Trophoblast cell (in vitro differentiated cells and primary cell): Measurements from ENCODE around the gene PHF1.
A peak's percentile ranks its signal among the peaks of the same experiment; 100 is the strongest.
"Not testable (repeated sequence)": the region's sequence is repeated elsewhere in the genome, so short reads cannot be mapped to it uniquely, and the experiment has no call there.

ENCODE experiments used
- DNase-seq, 2 donors: peaks; one replicate each; pipeline ENCODE4 v3.0.0-alpha.2; 2016
- H2AFZ ChIP-seq: 2 replicates; pipeline ENCODE4 v1.6.1; 2013; ENCODE audit warnings: low read length, moderate library complexity, mild to moderate bottlenecking; ENCODE audit not compliant: insufficient read depth, poor library complexity
- H2AK5ac ChIP-seq: 2 replicates; pipeline ENCODE4 v1.6.1; 2013; ENCODE audit warnings: mild to moderate bottlenecking, low read length
- H2BK120ac ChIP-seq: 2 replicates; pipeline ENCODE4 v1.6.1; 2013; ENCODE audit warnings: low read length, mild to moderate bottlenecking, moderate library complexity; ENCODE audit not compliant: insufficient read depth, poor library complexity
- H2BK12ac ChIP-seq: 2 replicates; pipeline ENCODE4 v1.6.1; 2013; ENCODE audit warnings: mild to moderate bottlenecking, low read length, moderate library complexity
- H2BK5ac ChIP-seq: 2 replicates; pipeline ENCODE4 v1.6.1; 2013; ENCODE audit warnings: low read length, low read depth, moderate library complexity, mild to moderate bottlenecking; ENCODE audit not compliant: poor library complexity
- H3K14ac ChIP-seq: 2 replicates; pipeline ENCODE4 v1.6.1; 2013; ENCODE audit warnings: mild to moderate bottlenecking, low read length
- H3K18ac ChIP-seq: 2 replicates; pipeline ENCODE4 v1.6.1; 2013; ENCODE audit warnings: mild to moderate bottlenecking, low read length
- H3K23ac ChIP-seq: 2 replicates; pipeline ENCODE4 v1.6.1; 2013; ENCODE audit warnings: low read length
- H3K27ac ChIP-seq: 2 replicates; pipeline ENCODE4 v1.5.1; 2013; ENCODE audit warnings: low read depth, mild to moderate bottlenecking, inconsistent platforms, low read length, moderate library complexity
- H3K27me3 ChIP-seq: 2 replicates; pipeline ENCODE4 v1.6.1; 2013; ENCODE audit warnings: inconsistent platforms, mild to moderate bottlenecking, low read length, moderate library complexity; ENCODE audit not compliant: insufficient read depth
- H3K36me3 ChIP-seq, 2 experiments: 1 replicate in 1 of 2; 2 replicates in 1 of 2; pipeline ENCODE4 v1.6.1; 2013; ENCODE audit warnings: low read length in 2 of 2, mild to moderate bottlenecking in 2 of 2, moderate library complexity in 1 of 2; ENCODE audit not compliant: insufficient read depth in 2 of 2, control insufficient read depth in 1 of 2
- H3K4ac ChIP-seq: 2 replicates; pipeline ENCODE4 v1.6.1; 2013; ENCODE audit warnings: low read depth, mild to moderate bottlenecking, low read length, moderate library complexity
- H3K4me1 ChIP-seq, 2 experiments: 1 replicate in 1 of 2; 2 replicates in 1 of 2; pipeline ENCODE4 v1.6.1; 2013; ENCODE audit warnings: low read length in 2 of 2, mild to moderate bottlenecking in 2 of 2, moderate library complexity in 1 of 2; ENCODE audit not compliant: insufficient read depth in 2 of 2, control insufficient read depth in 1 of 2
- H3K4me2 ChIP-seq: 2 replicates; pipeline ENCODE4 v1.6.1; 2013; ENCODE audit warnings: inconsistent platforms, mild to moderate bottlenecking, low read length, moderate library complexity
- H3K4me3 ChIP-seq: 2 replicates; pipeline ENCODE4 v1.5.1; 2013; ENCODE audit warnings: mild to moderate bottlenecking, low read depth, low read length, inconsistent platforms
- H3K79me1 ChIP-seq: one replicate; pipeline ENCODE4 v1.6.1; 2013; ENCODE audit warnings: low read length
- H3K79me2 ChIP-seq: 2 replicates; pipeline ENCODE4 v1.6.1; 2013; ENCODE audit warnings: low read length, mild to moderate bottlenecking; ENCODE audit not compliant: control insufficient read depth, insufficient read depth, poor library complexity
- H3K9ac ChIP-seq: 2 replicates; pipeline ENCODE4 v1.6.1; 2013; ENCODE audit warnings: mild to moderate bottlenecking, low read length
- H3K9me3 ChIP-seq: 2 replicates; pipeline ENCODE4 v1.6.1; 2013; ENCODE audit warnings: low read depth, mild to moderate bottlenecking, control low read depth, inconsistent platforms, low read length; ENCODE audit not compliant: insufficient read depth
- H4K12ac ChIP-seq: 2 replicates; pipeline ENCODE4 v1.6.1; 2013; ENCODE audit warnings: low read depth, mild to moderate bottlenecking, low read length, moderate library complexity
- H4K8ac ChIP-seq: 2 replicates; pipeline ENCODE4 v1.6.1; 2013; ENCODE audit warnings: low read depth, mild to moderate bottlenecking, low read length, moderate library complexity
- H4K91ac ChIP-seq: one replicate; pipeline ENCODE4 v1.6.1; 2013; ENCODE audit warnings: low read depth, mild to moderate bottlenecking, low read length, moderate library complexity
- WGBS: extraction: QIAGEN DNeasy Blood & Tissue Kit; methylation state at CpG from one replicate; pipeline ENCODE4 v1.1.7; 2013; ENCODE audit warnings: missing lambda C conversion rate; ENCODE audit not compliant: insufficient read length, insufficient coverage; ENCODE audit errors: extremely low coverage; 5-methylcytosine and 5-hydroxymethylcytosine counted together

PHF1 gene

GRCh38 chr6:33373960-33374910 is 36.6 kb upstream of the PHF1 start:
- H3K4me3 ChIP-seq, result no peak overlapping the region
- peak overlapping the region; percentile 34 for H3K27ac ChIP-seq
- peak in 1 of 2 donors; percentile 30 for DNase-seq
- H2BK120ac ChIP-seq, result peak overlapping the region; percentile 76
- no peak overlapping the region for H2AK5ac ChIP-seq
- H2BK5ac ChIP-seq, result peak overlapping the region; percentile 31
- H3K14ac ChIP-seq, result peak overlapping the region; percentile 44
- WGBS, result no CpG with 5 or more reads among the region's 8 CpGs
- H2AFZ ChIP-seq, result no peak overlapping the region
- no peaks in the 10 kb centered on the region for H3K9me3 ChIP-seq
- no peak overlapping the region for H4K8ac ChIP-seq
- H3K4ac ChIP-seq, result no peak overlapping the region
- H3K4me1 ChIP-seq, result no peaks in the 10 kb centered on the region
- no peaks in the 10 kb centered on the region for H3K79me1 ChIP-seq
- no peak overlapping the region for H3K23ac ChIP-seq
- no peaks in the 10 kb centered on the region for H3K36me3 ChIP-seq
- no peak overlapping the region for H3K9ac ChIP-seq
- no peaks in the 10 kb centered on the region for H3K79me2 ChIP-seq
- H3K27me3 ChIP-seq, result no peaks in the 10 kb centered on the region
- no peak overlapping the region for H3K18ac ChIP-seq
- H4K91ac ChIP-seq, result peak overlapping the region; percentile 14
- no peak overlapping the region for H4K12ac ChIP-seq
- H2BK12ac ChIP-seq, result no peak overlapping the region
- H3K4me2 ChIP-seq, result no peak overlapping the region

- Histone ChIP-seq H3K79me2 (no peaks in the 10 kb centered on the region), H3K14ac (no peak overlapping the region), H3K27ac (no peak overlapping the region), H3K4ac (no peak overlapping the region), H2AFZ (no peak overlapping the region), H3K9ac (no peak overlapping the region), H4K12ac (no peak overlapping the region), H2BK12ac (no peak overlapping the region), H3K36me3 (no peaks in the 10 kb centered on the region), H4K8ac (no peak overlapping the region), H3K9me3 (no peaks in the 10 kb centered on the region), H2AK5ac (no peak overlapping the region), H3K27me3 (no peaks in the 10 kb centered on the region), H2BK5ac (no peak overlapping the region), H3K18ac (no peak overlapping the region), H3K23ac (no peak overlapping the region), H3K4me1 (no peaks in the 10 kb centered on the region), H4K91ac (no peak overlapping the region), H3K4me2 (no peak overlapping the region), H3K4me3 (no peak overlapping the region), H2BK120ac (no peak overlapping the region), H3K79me1 (no peaks in the 10 kb centered on the region)
- WGBS, result no CpG with 5 or more reads among the region's 9 CpGs
- no peak for DNase-seq
Measured at GRCh38 chr6:33375143-33375671, 35.6 kb upstream of the PHF1 start.

- no peak overlapping the region for H2BK120ac ChIP-seq
- H3K4me1 ChIP-seq, result no peaks in the 10 kb centered on the region
- no peaks in the 10 kb centered on the region for H3K27me3 ChIP-seq
- no peaks in the 10 kb centered on the region for H3K36me3 ChIP-seq
- H3K18ac ChIP-seq, result no peak overlapping the region
- H3K4me2 ChIP-seq, result no peak overlapping the region
- H3K4ac ChIP-seq, result no peak overlapping the region
- no peak overlapping the region for H3K4me3 ChIP-seq
- no peak overlapping the region for H2AFZ ChIP-seq
- H4K91ac ChIP-seq, result no peak overlapping the region
- no peak overlapping the region for H3K27ac ChIP-seq
- no peak overlapping the region for H2BK12ac ChIP-seq
- no peak overlapping the region for H2AK5ac ChIP-seq
- WGBS, result no CpG with 5 or more reads among the region's 4 CpGs
- H3K79me2 ChIP-seq, result no peaks in the 10 kb centered on the region
- no peak overlapping the region for H2BK5ac ChIP-seq
- H4K12ac ChIP-seq, result no peak overlapping the region
- H4K8ac ChIP-seq, result no peak overlapping the region
- H3K9ac ChIP-seq, result no peak overlapping the region
- H3K79me1 ChIP-seq, result no peaks in the 10 kb centered on the region
- no peaks in the 10 kb centered on the region for H3K9me3 ChIP-seq
- DNase-seq, result no peak
- H3K23ac ChIP-seq, result no peak overlapping the region
- H3K14ac ChIP-seq, result no peak overlapping the region
Measured at GRCh38 chr6:33377171-33377570, 33.6 kb upstream of the PHF1 start.

GRCh38 chr6:33379184-33379583 is 31.6 kb upstream of the PHF1 start:
- H3K4me2 ChIP-seq, H3K4ac ChIP-seq, H3K36me3 ChIP-seq, H3K4me3 ChIP-seq, H3K27ac ChIP-seq, H4K12ac ChIP-seq, H2BK120ac ChIP-seq, H2BK5ac ChIP-seq, H3K79me2 ChIP-seq, H4K8ac ChIP-seq, H2BK12ac ChIP-seq, H3K9me3 ChIP-seq, H4K91ac ChIP-seq, H2AK5ac ChIP-seq, H3K23ac ChIP-seq, H3K79me1 ChIP-seq, H3K4me1 ChIP-seq, H2AFZ ChIP-seq, H3K14ac ChIP-seq, H3K18ac ChIP-seq, DNase-seq, H3K9ac ChIP-seq, H3K27me3 ChIP-seq: not testable (repeated sequence)
- no CpG with 5 or more reads among the region's 10 CpGs for WGBS
